Measurements from ENCODE around the gene CKAP4. TPM values are rescaled to one million over a fixed set of nuclear protein-coding genes. Genes with fewer than 3 reads are reported as not detected.
"Not testable (repeated sequence)": the region's sequence is repeated elsewhere in the genome, so short reads cannot be mapped to it uniquely, and the experiment has no call there.

The CKAP4 gene
- total and polyA plus RNA-seq, 7 experiments from 2014 or later, result 4.3 to 27.2 (median 12.8) TPM

GRCh38 chr12:106289196-106289681, 41.4 kb upstream of the CKAP4 start:
- peaks cover 3 to 14% (median 7%) of the 10 kb centered on the region in 7 donors for H3K4me1 Mint-ChIP-seq
- no peak overlapping the region for H3K27ac Mint-ChIP-seq
- no peaks in the 10 kb centered on the region for H3K27me3 ChIP-seq (ENCODE audit: control insufficient read depth in 2 of 2, insufficient read depth in 2 of 2, low read length in 2 of 2)
- no peaks in the 10 kb centered on the region for H3K36me3 Mint-ChIP-seq
- no peaks in the 10 kb centered on the region for H3K4me1 ChIP-seq (ENCODE audit: control insufficient read depth in 2 of 2, insufficient read depth in 2 of 2, low read length in 2 of 2)
- H3K4me3 Mint-ChIP-seq, result no peak overlapping the region
- no peak for ATAC-seq
- H3K9me3 ChIP-seq (ENCODE audit: control insufficient read depth in 2 of 3, low read length in 3 of 3), result no peaks in the 10 kb centered on the region
- CTCF ChIA-PET, result no interaction called here
- intact Hi-C loops (cut with micrococcal nuclease), result no loop called here
- no peak for DNase-seq
- no peaks in the 10 kb centered on the region for H3K9me3 Mint-ChIP-seq
- no peak overlapping the region for H3K4me3 ChIP-seq (ENCODE audit: low read length)
- POLR2A ChIA-PET, result interaction anchor here (1.6 to 3.4 kb wide), 2 partner anchors 10 to 13 kb away, joined by 3 to 25 read pairs; partner anchors contain the start of gene TCP11L2
- H3K27me3 Mint-ChIP-seq, result peaks cover 0 to 9% (median 0%) of the 10 kb centered on the region in 5 donors
- no peaks in the 10 kb centered on the region for H3K36me3 ChIP-seq (ENCODE audit: control insufficient read depth in 2 of 3, insufficient read depth in 3 of 3, low read length in 3 of 3)
- H3K27ac ChIP-seq (ENCODE audit: low read depth, low read length), result no peak overlapping the region

GRCh38 chr12:106288494-106289195, 40.8 kb upstream of the CKAP4 start:
- no peak overlapping the region for H3K4me3 Mint-ChIP-seq
- ATAC-seq, result peak; percentile 68
- POLR2A ChIA-PET, result interaction anchor here (3.4 kb wide), 1 partner anchor 13 kb away, joined by 25 read pairs; the partner anchor contains the start of gene TCP11L2

GRCh38 chr12:106288101-106288493, 40.3 kb upstream of the CKAP4 start:
- DNase-seq (no peak), ATAC-seq (no peak)
- no peaks in the 10 kb centered on the region for H3K27me3 ChIP-seq (ENCODE audit: control insufficient read depth in 2 of 2, insufficient read depth in 2 of 2, low read length in 2 of 2)
- ChIA-PET POLR2A (no interaction called here), CTCF (no interaction called here)
- H3K27ac ChIP-seq (ENCODE audit: low read depth, low read length), result no peak overlapping the region
- H3K36me3 Mint-ChIP-seq, result no peaks in the 10 kb centered on the region
- H3K9me3 Mint-ChIP-seq, result no peaks in the 10 kb centered on the region
- no peaks in the 10 kb centered on the region for H3K4me1 ChIP-seq (ENCODE audit: control insufficient read depth in 2 of 2, insufficient read depth in 2 of 2, low read length in 2 of 2)
- H3K9me3 ChIP-seq (ENCODE audit: control insufficient read depth in 2 of 3, low read length in 3 of 3), result no peaks in the 10 kb centered on the region
- intact Hi-C loops (cut with micrococcal nuclease), result no loop called here
- H3K4me3 ChIP-seq (ENCODE audit: low read length), result no peak overlapping the region
- H3K27me3 Mint-ChIP-seq, result peaks cover 0 to 11% (median 0%) of the 10 kb centered on the region in 5 donors
- peaks cover 3 to 15% (median 7%) of the 10 kb centered on the region in 7 donors for H3K4me1 Mint-ChIP-seq
- H3K36me3 ChIP-seq (ENCODE audit: control insufficient read depth in 2 of 3, insufficient read depth in 3 of 3, low read length in 3 of 3), result no peaks in the 10 kb centered on the region
- no peak overlapping the region for H3K4me3 Mint-ChIP-seq
- H3K27ac Mint-ChIP-seq, result no peak overlapping the region

More at GRCh38 chr12:106288494-106289195, 40.8 kb upstream of the CKAP4 start:
- H3K36me3 Mint-ChIP-seq, result no peaks in the 10 kb centered on the region
- no peaks in the 10 kb centered on the region for H3K27me3 ChIP-seq (ENCODE audit: control insufficient read depth in 2 of 2, insufficient read depth in 2 of 2, low read length in 2 of 2)
- H3K4me1 ChIP-seq (ENCODE audit: control insufficient read depth in 2 of 2, insufficient read depth in 2 of 2, low read length in 2 of 2), result no peaks in the 10 kb centered on the region
- no peaks in the 10 kb centered on the region for H3K9me3 Mint-ChIP-seq
- no peak for DNase-seq
- H3K4me3 ChIP-seq (ENCODE audit: low read length), result no peak overlapping the region
- intact Hi-C loops (cut with micrococcal nuclease), result no loop called here
- H3K4me1 Mint-ChIP-seq, result peaks cover 3 to 15% (median 7%) of the 10 kb centered on the region in 7 donors
- H3K9me3 ChIP-seq (ENCODE audit: control insufficient read depth in 2 of 3, low read length in 3 of 3), result no peaks in the 10 kb centered on the region
- no peak overlapping the region for H3K27ac Mint-ChIP-seq
- H3K27me3 Mint-ChIP-seq, result peaks cover 0 to 9% (median 0%) of the 10 kb centered on the region in 5 donors
- no peak overlapping the region for H3K27ac ChIP-seq (ENCODE audit: low read depth, low read length)
- H3K36me3 ChIP-seq (ENCODE audit: control insufficient read depth in 2 of 3, insufficient read depth in 3 of 3, low read length in 3 of 3), result no peaks in the 10 kb centered on the region
- CTCF ChIA-PET, result no interaction called here

- Mint-ChIP-seq H3K4me1 (peaks cover 7 to 18% (median 7%) of the 10 kb centered on the region in 7 donors), H3K36me3 (peaks cover 0 to 2% (median 1%) of the 10 kb centered on the region in 5 donors), H3K4me3 (no peak overlapping the region), H3K27ac (no peak overlapping the region), H3K27me3 (peaks cover 0 to 13% (median 2%) of the 10 kb centered on the region in 5 donors), H3K9me3 (peaks cover under 1 to 5% (median 3%) of the 10 kb centered on the region in 11 donors)
- Histone ChIP-seq H3K27ac (ENCODE audit: low read depth, low read length) (no peak overlapping the region), H3K4me3 (ENCODE audit: low read length) (no peak overlapping the region), H3K36me3 (ENCODE audit: control insufficient read depth in 2 of 3, insufficient read depth in 3 of 3, low read length in 3 of 3) (no peaks in the 10 kb centered on the region), H3K4me1 (ENCODE audit: control insufficient read depth in 2 of 2, insufficient read depth in 2 of 2, low read length in 2 of 2) (no peaks in the 10 kb centered on the region), H3K27me3 (ENCODE audit: control insufficient read depth in 2 of 2, insufficient read depth in 2 of 2, low read length in 2 of 2) (no peaks in the 10 kb centered on the region), H3K9me3 (ENCODE audit: control insufficient read depth in 2 of 3, low read length in 3 of 3) (no peaks in the 10 kb centered on the region)
- no peak for ATAC-seq
- POLR2A ChIA-PET, result no interaction called here
- intact Hi-C loops (cut with micrococcal nuclease), result no loop called here
- no peak for DNase-seq
- CTCF ChIA-PET, result no interaction called here
These were observed 39.5 kb upstream of the CKAP4 start for GRCh38 chr12:106287364-106287763.

GRCh38 chr12:106286576-106287162, 38.8 kb upstream of the CKAP4 start:
- H3K4me3 ChIP-seq (ENCODE audit: low read length); H3K4me1 ChIP-seq (ENCODE audit: control insufficient read depth in 2 of 2, insufficient read depth in 2 of 2, low read length in 2 of 2); H3K36me3 Mint-ChIP-seq; H3K27me3 ChIP-seq (ENCODE audit: control insufficient read depth in 2 of 2, insufficient read depth in 2 of 2, low read length in 2 of 2); H3K36me3 ChIP-seq (ENCODE audit: control insufficient read depth in 2 of 3, insufficient read depth in 3 of 3, low read length in 3 of 3); H3K4me3 Mint-ChIP-seq; H3K27ac Mint-ChIP-seq; H3K27ac ChIP-seq (ENCODE audit: low read depth, low read length); DNase-seq; ATAC-seq; H3K9me3 ChIP-seq (ENCODE audit: control insufficient read depth in 2 of 3, low read length in 3 of 3); intact Hi-C loops (cut with micrococcal nuclease): not testable (repeated sequence)
- H3K27me3 Mint-ChIP-seq, result peaks cover 0 to 13% (median 4%) of the 10 kb centered on the region in 5 donors
- H3K9me3 Mint-ChIP-seq, result peaks cover 3 to 12% (median 6%) of the 10 kb centered on the region in 11 donors
- CTCF ChIA-PET, result interaction anchor here (1.3 to 5.4 kb wide), 2 partner anchors 14 to 62 kb away, joined by 3 to 95 read pairs; no protein-coding TSS in a partner anchor
- POLR2A ChIA-PET, result interaction anchor here (5.7 kb wide), 1 partner anchor 16 kb away, joined by 86 read pairs; the partner anchor contains the start of gene TCP11L2
- H3K4me1 Mint-ChIP-seq, result peaks cover 7 to 20% (median 8%) of the 10 kb centered on the region in 7 donors

- Mint-ChIP-seq H3K27me3 (peaks cover 0 to 13% (median 4%) of the 10 kb centered on the region in 5 donors), H3K4me3 (no peak overlapping the region), H3K36me3 (peaks cover 0 to 5% (median 4%) of the 10 kb centered on the region in 5 donors), H3K27ac (peak overlapping the region in 1 of 9 donors; percentile 28), H3K9me3 (peaks cover 3 to 19% (median 6%) of the 10 kb centered on the region in 11 donors), H3K4me1 (peaks cover 7 to 20% (median 8%) of the 10 kb centered on the region in 7 donors)
- CTCF ChIA-PET, result interaction anchor here (1.3 to 5.4 kb wide), 2 partner anchors 15 to 61 kb away, joined by 3 to 95 read pairs; no protein-coding TSS in a partner anchor
- Histone ChIP-seq H3K4me1 (ENCODE audit: control insufficient read depth in 2 of 2, insufficient read depth in 2 of 2, low read length in 2 of 2) (no peaks in the 10 kb centered on the region), H3K9me3 (ENCODE audit: control insufficient read depth in 2 of 3, low read length in 3 of 3) (peaks cover 0 to 7% (median 0%) of the 10 kb centered on the region in 3 experiments), H3K36me3 (ENCODE audit: control insufficient read depth in 2 of 3, insufficient read depth in 3 of 3, low read length in 3 of 3) (no peaks in the 10 kb centered on the region), H3K27ac (ENCODE audit: low read depth, low read length) (no peak overlapping the region), H3K27me3 (ENCODE audit: control insufficient read depth in 2 of 2, insufficient read depth in 2 of 2, low read length in 2 of 2) (no peaks in the 10 kb centered on the region), H3K4me3 (ENCODE audit: low read length) (no peak overlapping the region)
- no peak for ATAC-seq
- POLR2A ChIA-PET, result interaction anchor here (1.9 to 5.7 kb wide), 2 partner anchors 12 to 17 kb away, joined by 5 to 86 read pairs; partner anchors contain the start of gene TCP11L2
- no peak for DNase-seq
- intact Hi-C loops (cut with micrococcal nuclease), result no loop called here
These were observed 38.2 kb upstream of the CKAP4 start for GRCh38 chr12:106285982-106286381.
